HepG2 (cell line): Measurements from ENCODE around the gene PXYLP1. TPM values are rescaled to one million over a fixed set of nuclear protein-coding genes. Genes with fewer than 3 reads are reported as not detected.

Experiments used
- ATF1 ChIP-seq: IDR thresholded peaks from 2 replicates; pipeline ENCODE4 v1.6.1; 2016; ENCODE audit warnings: mild to moderate bottlenecking, control low read depth
- CBFB ChIP-seq: sonication (generic); formaldehyde crosslinking; IDR thresholded peaks from 2 replicates; pipeline ENCODE4 v1.4.0; 2020; ENCODE audit warnings: missing genetic modification reagents
- ETV5 ChIP-seq: IDR thresholded peaks from 2 replicates; pipeline ENCODE4 v1.6.1; 2018; ENCODE audit warnings: missing biosample characterization, missing genetic modification reagents, inconsistent platforms, borderline replicate concordance
- FOXJ3 ChIP-seq: sonication (generic); formaldehyde crosslinking; IDR thresholded peaks from 2 replicates; pipeline ENCODE4 v1.4.0; 2020; ENCODE audit warnings: missing genetic modification reagents, mild to moderate bottlenecking, borderline replicate concordance
- GATAD2A ChIP-seq: IDR thresholded peaks from 2 replicates; pipeline ENCODE4 v1.6.1; 2016
- HNF4A ChIP-seq: sonication (generic); formaldehyde crosslinking; IDR thresholded peaks from 2 replicates; pipeline ENCODE4 v1.4.0; 2020; ENCODE audit warnings: missing genetic modification reagents
- KAT2B ChIP-seq: fragments of 150-350 bp; IDR thresholded peaks from 2 replicates; pipeline ENCODE4 v1.6.1; 2014; ENCODE audit warnings: low read depth, low read length, borderline replicate concordance
- ONECUT2 ChIP-seq: sonication (generic); formaldehyde crosslinking; IDR thresholded peaks from 2 replicates; pipeline ENCODE4 v1.4.0; 2020; ENCODE audit warnings: missing genetic modification reagents
- PCBP1 ChIP-seq: fragments of 200-400 bp; formaldehyde crosslinking; IDR thresholded peaks from 2 replicates; pipeline ENCODE4 v1.6.1; 2017; ENCODE audit warnings: mild to moderate bottlenecking, low read depth, low read length, borderline replicate concordance
- RFX3 ChIP-seq: IDR thresholded peaks from 2 replicates; pipeline ENCODE4 v1.6.1; 2016; ENCODE audit warnings: missing biosample characterization, missing genetic modification reagents
- RORA ChIP-seq: sonication (generic); formaldehyde crosslinking; IDR thresholded peaks from 2 replicates; pipeline ENCODE4 v1.5.0; 2020; ENCODE audit warnings: mild to moderate bottlenecking, missing genetic modification reagents, moderate library complexity
- ZEB1 ChIP-seq: IDR thresholded peaks from 2 replicates; pipeline ENCODE4 v1.6.1; 2012; ENCODE audit warnings: mild to moderate bottlenecking, low read depth, inconsistent platforms; ENCODE audit not compliant: insufficient replicate concordance
- polyA plus RNA-seq, 8 experiments: library from polyadenylated mRNA; depleted of rRNA in 3 of 8; stranded (reverse) in 7 of 8; unstranded in 1 of 8; fragments of >200 nt; fragmentation: Illumina TruSeq in 4 of 8; extraction: Trizol in 4 of 8; gene quantifications; 2 replicates each; pipeline versions ENCODE4 v1.2.1 to v1.2.3, GENCODE V29; 2011 to 2016; ENCODE audit warnings: low read depth in 4 of 8, missing spikeins in 1 of 8, mixed read lengths in 1 of 8; ENCODE audit not compliant: insufficient read depth in 1 of 8
- total RNA-seq, 5 experiments: library from RNA; depleted of rRNA; stranded (reverse); fragments of >200 nt; fragmentation: Illumina TruSeq; extraction: Trizol; gene quantifications; 2 replicates each; pipeline ENCODE4 v1.2.3, GENCODE V29; 2016; ENCODE audit warnings: low read depth in 1 of 5
- TF ChIP-seq, protein P1 (sequence below): sonication (generic); formaldehyde crosslinking; IDR thresholded peaks from 2 replicates; pipeline ENCODE4 v1.4.0; 2020; ENCODE audit warnings: missing genetic modification reagents, mild to moderate bottlenecking, borderline replicate concordance
- TF ChIP-seq, protein P2 (sequence below): sonication (generic); formaldehyde crosslinking; IDR thresholded peaks from 2 replicates; pipeline ENCODE4 v1.4.0; 2020; ENCODE audit warnings: mild to moderate bottlenecking, missing genetic modification reagents
- TF ChIP-seq, protein P3 (sequence below): sonication (generic); formaldehyde crosslinking; IDR thresholded peaks from 2 replicates; pipeline ENCODE4 v1.4.0; 2020; ENCODE audit warnings: missing genetic modification reagents

PXYLP1 gene
- total and polyA plus RNA-seq, 2 of the 13 experiments (the other 11 are each of a cell fraction or from before 2014, with no cell fraction given): 4.9 to 8.1 TPM

DNA sequence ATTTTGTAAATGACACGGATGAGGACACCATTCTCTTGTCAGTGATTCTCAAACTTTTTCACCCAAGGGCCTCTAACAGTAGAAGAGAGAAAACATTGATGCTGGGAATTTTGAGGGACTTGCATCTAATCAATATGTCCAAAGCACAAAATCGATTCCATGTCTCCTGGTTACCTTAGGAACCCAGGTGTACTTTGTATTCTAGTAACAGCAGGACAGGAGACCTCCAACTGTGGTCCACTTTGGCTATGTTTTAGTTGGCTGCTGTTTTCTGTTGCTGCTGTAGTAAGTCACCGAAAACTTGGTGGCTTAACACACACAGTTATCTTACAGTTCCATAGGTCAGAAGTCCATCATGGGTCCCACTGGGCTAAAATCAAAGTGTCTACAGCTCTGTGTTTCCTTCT, 112.2 kb downstream of the PXYLP1 start (continued):
- TF ChIP-seq, protein P1, sequence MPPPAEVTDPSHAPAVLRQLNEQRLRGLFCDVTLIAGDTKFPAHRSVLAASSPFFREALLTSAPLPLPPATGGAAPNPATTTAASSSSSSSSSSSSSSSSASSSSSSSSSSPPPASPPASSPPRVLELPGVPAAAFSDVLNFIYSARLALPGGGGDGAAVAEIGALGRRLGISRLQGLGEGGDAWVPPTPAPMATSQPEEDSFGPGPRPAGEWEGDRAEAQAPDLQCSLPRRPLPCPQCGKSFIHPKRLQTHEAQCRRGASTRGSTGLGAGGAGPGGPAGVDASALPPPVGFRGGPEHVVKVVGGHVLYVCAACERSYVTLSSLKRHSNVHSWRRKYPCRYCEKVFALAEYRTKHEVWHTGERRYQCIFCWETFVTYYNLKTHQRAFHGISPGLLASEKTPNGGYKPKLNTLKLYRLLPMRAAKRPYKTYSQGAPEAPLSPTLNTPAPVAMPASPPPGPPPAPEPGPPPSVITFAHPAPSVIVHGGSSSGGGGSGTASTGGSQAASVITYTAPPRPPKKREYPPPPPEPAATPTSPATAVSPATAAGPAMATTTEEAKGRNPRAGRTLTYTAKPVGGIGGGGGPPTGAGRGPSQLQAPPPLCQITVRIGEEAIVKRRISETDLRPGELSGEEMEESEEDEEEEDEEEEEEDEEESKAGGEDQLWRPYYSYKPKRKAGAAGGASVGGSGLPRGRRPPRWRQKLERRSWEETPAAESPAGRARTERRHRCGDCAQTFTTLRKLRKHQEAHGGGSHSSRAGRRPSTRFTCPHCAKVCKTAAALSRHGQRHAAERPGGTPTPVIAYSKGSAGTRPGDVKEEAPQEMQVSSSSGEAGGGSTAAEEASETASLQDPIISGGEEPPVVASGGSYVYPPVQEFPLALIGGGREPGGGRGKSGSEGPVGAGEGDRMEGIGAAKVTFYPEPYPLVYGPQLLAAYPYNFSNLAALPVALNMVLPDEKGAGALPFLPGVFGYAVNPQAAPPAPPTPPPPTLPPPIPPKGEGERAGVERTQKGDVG (CRISPR knock-in tag): no peak
- no peak for TF ChIP-seq CBFB (CRISPR knock-in tag)
- no peak for TF ChIP-seq PCBP1
- TF ChIP-seq RORA: no peak
- TF ChIP-seq, protein P2, sequence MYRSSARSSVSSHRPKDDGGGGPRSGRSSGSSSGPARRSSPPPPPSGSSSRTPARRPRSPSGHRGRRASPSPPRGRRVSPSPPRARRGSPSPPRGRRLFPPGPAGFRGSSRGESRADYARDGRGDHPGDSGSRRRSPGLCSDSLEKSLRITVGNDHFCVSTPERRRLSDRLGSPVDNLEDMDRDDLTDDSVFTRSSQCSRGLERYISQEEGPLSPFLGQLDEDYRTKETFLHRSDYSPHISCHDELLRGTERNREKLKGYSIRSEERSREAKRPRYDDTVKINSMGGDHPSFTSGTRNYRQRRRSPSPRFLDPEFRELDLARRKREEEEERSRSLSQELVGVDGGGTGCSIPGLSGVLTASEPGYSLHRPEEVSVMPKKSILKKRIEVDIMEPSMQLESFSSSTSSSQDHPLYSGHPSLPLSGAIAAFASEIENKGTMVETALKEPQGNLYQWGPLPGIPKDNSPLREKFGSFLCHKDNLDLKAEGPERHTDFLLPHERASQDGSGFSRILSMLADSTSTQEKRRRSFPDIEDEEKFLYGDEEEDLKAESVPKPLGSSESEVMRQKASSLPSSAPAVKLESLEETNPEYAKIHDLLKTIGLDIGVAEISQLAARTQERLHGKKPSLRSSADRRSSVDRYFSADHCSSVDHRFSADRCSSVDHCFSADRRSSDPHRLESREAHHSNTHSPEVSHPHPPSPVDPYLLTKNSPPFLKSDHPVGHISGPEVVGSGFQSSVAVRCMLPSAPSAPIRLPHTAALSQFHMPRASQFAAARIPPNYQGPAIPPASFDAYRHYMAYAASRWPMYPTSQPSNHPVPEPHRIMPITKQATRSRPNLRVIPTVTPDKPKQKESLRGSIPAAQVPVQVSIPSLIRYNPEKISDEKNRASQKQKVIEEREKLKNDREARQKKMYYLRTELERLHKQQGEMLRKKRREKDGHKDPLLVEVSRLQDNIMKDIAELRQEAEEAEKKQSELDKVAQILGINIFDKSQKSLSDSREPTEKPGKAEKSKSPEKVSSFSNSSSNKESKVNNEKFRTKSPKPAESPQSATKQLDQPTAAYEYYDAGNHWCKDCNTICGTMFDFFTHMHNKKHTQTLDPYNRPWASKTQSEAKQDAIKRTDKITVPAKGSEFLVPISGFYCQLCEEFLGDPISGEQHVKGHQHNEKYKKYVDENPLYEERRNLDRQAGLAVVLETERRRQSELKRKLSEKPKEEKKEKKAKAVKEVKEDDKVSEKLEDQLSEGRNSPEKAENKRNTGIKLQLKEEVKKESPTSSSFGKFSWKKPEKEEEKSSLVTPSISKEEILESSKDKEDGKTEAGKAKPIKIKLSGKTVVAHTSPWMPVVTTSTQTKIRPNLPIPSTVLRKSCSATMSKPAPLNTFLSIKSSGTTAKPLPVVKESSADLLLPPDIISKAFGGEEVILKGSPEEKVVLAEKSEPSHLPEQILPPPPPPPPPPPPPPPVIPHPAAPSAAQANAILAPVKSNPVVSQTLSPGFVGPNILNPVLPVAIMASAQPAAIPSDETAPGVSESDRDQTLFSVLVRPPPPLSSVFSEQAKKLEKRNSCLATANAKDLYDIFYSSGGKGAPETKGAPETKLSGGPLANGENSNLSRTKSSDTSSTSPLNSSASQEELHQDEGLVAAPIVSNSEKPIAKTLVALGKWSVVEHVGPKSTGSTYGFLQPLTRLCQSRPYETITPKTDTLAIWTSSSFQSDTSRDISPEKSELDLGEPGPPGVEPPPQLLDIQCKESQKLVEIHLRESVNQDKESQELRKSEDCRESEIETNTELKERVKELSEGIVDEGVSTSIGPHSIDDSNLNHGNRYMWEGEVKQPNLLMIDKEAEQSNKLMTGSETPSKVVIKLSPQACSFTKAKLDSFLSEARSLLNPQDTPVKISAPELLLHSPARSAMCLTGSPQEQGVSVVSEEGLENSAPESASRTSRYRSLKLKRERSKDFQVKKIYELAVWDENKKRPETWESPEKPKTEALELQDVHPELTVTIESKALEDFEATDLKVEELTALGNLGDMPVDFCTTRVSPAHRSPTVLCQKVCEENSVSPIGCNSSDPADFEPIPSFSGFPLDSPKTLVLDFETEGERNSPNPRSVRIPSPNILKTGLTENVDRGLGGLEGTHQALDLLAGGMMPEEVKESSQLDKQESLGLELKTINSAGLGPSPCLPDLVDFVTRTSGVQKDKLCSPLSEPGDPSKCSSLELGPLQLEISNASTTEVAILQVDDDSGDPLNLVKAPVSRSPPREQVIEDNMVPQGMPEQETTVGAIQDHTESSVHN (CRISPR knock-in tag): no peak
- TF ChIP-seq HNF4A (CRISPR knock-in tag): peak; percentile 85
- peak; percentile 29; the same call in 1 of the 2 replicates for TF ChIP-seq ETV5
- peak; percentile 96 for TF ChIP-seq ONECUT2 (CRISPR knock-in tag)
- TF ChIP-seq, protein P3, sequence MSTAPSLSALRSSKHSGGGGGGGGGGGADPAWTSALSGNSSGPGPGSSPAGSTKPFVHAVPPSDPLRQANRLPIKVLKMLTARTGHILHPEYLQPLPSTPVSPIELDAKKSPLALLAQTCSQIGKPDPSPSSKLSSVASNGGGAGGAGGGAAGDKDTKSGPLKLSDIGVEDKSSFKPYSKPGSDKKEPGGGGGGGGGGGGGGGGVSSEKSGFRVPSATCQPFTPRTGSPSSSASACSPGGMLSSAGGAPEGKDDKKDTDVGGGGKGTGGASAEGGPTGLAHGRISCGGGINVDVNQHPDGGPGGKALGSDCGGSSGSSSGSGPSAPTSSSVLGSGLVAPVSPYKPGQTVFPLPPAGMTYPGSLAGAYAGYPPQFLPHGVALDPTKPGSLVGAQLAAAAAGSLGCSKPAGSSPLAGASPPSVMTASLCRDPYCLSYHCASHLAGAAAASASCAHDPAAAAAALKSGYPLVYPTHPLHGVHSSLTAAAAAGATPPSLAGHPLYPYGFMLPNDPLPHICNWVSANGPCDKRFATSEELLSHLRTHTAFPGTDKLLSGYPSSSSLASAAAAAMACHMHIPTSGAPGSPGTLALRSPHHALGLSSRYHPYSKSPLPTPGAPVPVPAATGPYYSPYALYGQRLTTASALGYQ: no peak
- peak; percentile 70 for TF ChIP-seq RFX3
- TF ChIP-seq GATAD2A (CRISPR knock-in tag): peak; percentile 75
- TF ChIP-seq ZEB1: peak; percentile 53
- peak; percentile 99 for TF ChIP-seq KAT2B
- peak; percentile 60; the same call in 1 of the 2 replicates for TF ChIP-seq FOXJ3 (CRISPR knock-in tag)
- TF ChIP-seq ATF1 (CRISPR knock-in tag): peak; percentile 58; the same call in 1 of the 2 replicates
